GM12878 (cell line): ENCODE results near the gene SEPSECS. TPM values are rescaled to one million over a fixed set of nuclear protein-coding genes. Genes with fewer than 3 reads are reported as not detected.

Experiments
- ATF3 ChIP-seq: IDR thresholded peaks from 2 replicates; pipeline ENCODE4 v1.6.1; 2011; ENCODE audit warnings: low read depth, mild to moderate bottlenecking, low read length, moderate library complexity, borderline replicate concordance; ENCODE audit errors: extremely low read depth
- BCL11A ChIP-seq: IDR thresholded peaks from 2 replicates; pipeline ENCODE4 v1.6.1; 2011; ENCODE audit warnings: low read depth, low read length
- BCL3 ChIP-seq: IDR thresholded peaks from 2 replicates; pipeline ENCODE4 v1.6.1; 2011; ENCODE audit warnings: borderline replicate concordance, low read depth, mild to moderate bottlenecking, moderate library complexity, low read length; ENCODE audit not compliant: insufficient read depth, poor library complexity, severe bottlenecking
- CHD1 ChIP-seq: IDR thresholded peaks from 2 replicates; pipeline ENCODE4 v1.6.1; 2012; ENCODE audit warnings: low read depth, low read length, improper control_type of control experiment
- CHD2 ChIP-seq: IDR thresholded peaks from 2 replicates; pipeline ENCODE4 v1.6.1; 2011; ENCODE audit warnings: low read depth, low read length, improper control_type of control experiment, borderline replicate concordance
- KLF5 ChIP-seq: fragments of 450-650 bp; IDR thresholded peaks from 2 replicates; pipeline ENCODE4 v1.6.1; 2014; ENCODE audit warnings: mild to moderate bottlenecking; ENCODE audit not compliant: partially characterized antibody
- NFIC ChIP-seq: IDR thresholded peaks from 2 replicates; pipeline ENCODE4 v1.6.1; 2012; ENCODE audit warnings: low read depth, mild to moderate bottlenecking, inconsistent platforms, low read length, moderate library complexity
- NFYB ChIP-seq: IDR thresholded peaks from 2 replicates; pipeline ENCODE4 v1.6.1; 2011; ENCODE audit warnings: low read depth, mild to moderate bottlenecking, low read length, improper control_type of control experiment, moderate library complexity; ENCODE audit not compliant: insufficient read depth
- NR2C1 ChIP-seq: fragments of 450-650 bp; IDR thresholded peaks from 2 replicates; pipeline ENCODE4 v1.6.1; 2017; ENCODE audit warnings: antibody characterized with exemption, mild to moderate bottlenecking, moderate library complexity
- NR2C2 ChIP-seq: IDR thresholded peaks from 2 replicates; pipeline ENCODE4 v1.6.1; 2011; ENCODE audit warnings: borderline replicate concordance, low read depth; ENCODE audit not compliant: control insufficient read depth, insufficient read length
- NRF1 ChIP-seq: conservative IDR thresholded peaks from 2 replicates; pipeline ENCODE4 v1.6.1; 2011; ENCODE audit warnings: mild to moderate bottlenecking, low read depth, low read length, improper control_type of control experiment
- PAX5 ChIP-seq: IDR thresholded peaks from 2 replicates; pipeline ENCODE4 v1.6.1; 2011; ENCODE audit warnings: low read depth, low read length, borderline replicate concordance
- PBX3 ChIP-seq: IDR thresholded peaks from 2 replicates; pipeline ENCODE4 v1.6.1; 2011; ENCODE audit warnings: mild to moderate bottlenecking, low read depth, low read length, moderate library complexity; ENCODE audit not compliant: insufficient replicate concordance
- RCOR1 ChIP-seq: conservative IDR thresholded peaks from 2 replicates; pipeline ENCODE4 v1.6.1; 2012; ENCODE audit warnings: low read depth, low read length, improper control_type of control experiment
- RUNX3 ChIP-seq: IDR thresholded peaks from 2 replicates; pipeline ENCODE4 v1.6.1; 2012; ENCODE audit warnings: low read length, inconsistent platforms
- SIN3A ChIP-seq: IDR thresholded peaks from 2 replicates; pipeline ENCODE4 v1.6.1; 2012; ENCODE audit warnings: low read depth, low read length, improper control_type of control experiment
- SIX5 ChIP-seq: IDR thresholded peaks from 2 replicates; pipeline ENCODE4 v1.6.1; 2011; ENCODE audit warnings: mild to moderate bottlenecking, low read depth, low read length, moderate library complexity; ENCODE audit not compliant: severe bottlenecking
- SMAD5 ChIP-seq: IDR thresholded peaks from 2 replicates; pipeline ENCODE4 v1.6.1; 2016; ENCODE audit warnings: antibody characterized with exemption, low read depth
- SMARCA5 ChIP-seq: fragments of 450-650 bp; IDR thresholded peaks from 2 replicates; pipeline ENCODE4 v1.6.1; 2017; ENCODE audit warnings: mild to moderate bottlenecking
- SP1 ChIP-seq: IDR thresholded peaks from one replicate; pipeline ENCODE4 v1.6.1; 2011; ENCODE audit warnings: low read depth, low read length
- SREBF1 ChIP-seq: IDR thresholded peaks from 2 replicates; pipeline ENCODE4 v1.6.1; 2012; ENCODE audit warnings: mild to moderate bottlenecking, low read length
- STAT1 ChIP-seq: fragments of 450-650 bp; conservative IDR thresholded peaks from 2 replicates; pipeline ENCODE4 v1.6.1; 2014; ENCODE audit warnings: antibody characterized with exemption, mild to moderate bottlenecking
- TAF1 ChIP-seq: IDR thresholded peaks from 2 replicates; pipeline ENCODE4 v1.6.1; 2011; ENCODE audit warnings: mild to moderate bottlenecking, low read depth, low read length, borderline replicate concordance
- USF1 ChIP-seq: IDR thresholded peaks from 2 replicates; pipeline ENCODE4 v1.6.1; 2011; ENCODE audit warnings: borderline replicate concordance, low read depth, mild to moderate bottlenecking, moderate library complexity, mixed read lengths, low read length; ENCODE audit not compliant: insufficient read depth; ENCODE audit errors: extremely low read length
- YY1 ChIP-seq: IDR thresholded peaks from 2 replicates; pipeline ENCODE4 v1.6.1; 2011; ENCODE audit warnings: low read depth, mild to moderate bottlenecking, low read length
- ZNF24 ChIP-seq: fragments of 450-650 bp; IDR thresholded peaks from 2 replicates; pipeline ENCODE4 v1.6.1; 2017; ENCODE audit warnings: antibody characterized with exemption, mild to moderate bottlenecking
- polyA plus RNA-seq, 11 experiments: library from polyadenylated mRNA; depleted of rRNA in 4 of 11; unstranded in 6 of 11; stranded (reverse) in 5 of 11; fragments of >200 nt; fragmentation: Nextera tagmentation in 4 of 11; fragmentation: Illumina TruSeq in 1 of 11; extraction: Ambion mirVana in 4 of 11; extraction: Trizol in 1 of 11; gene quantifications; 1 replicate in 1 of 11; 2 replicates in 10 of 11; pipeline versions ENCODE4 v1.2.1 to v1.2.3, GENCODE V29; 2011 to 2016; ENCODE audit warnings: inconsistent platforms in 2 of 11, missing spikeins in 2 of 11, low read depth in 1 of 11
- total RNA-seq, 4 experiments: library from RNA; depleted of rRNA in 3 of 4; stranded (reverse); fragments of >200 nt in 3 of 4; fragmentation: Illumina TruSeq in 1 of 4; extraction: Trizol in 1 of 4; gene quantifications; 2 replicates each; pipeline versions ENCODE4 v1.2.1 to v1.2.3, GENCODE V29; 2013 to 2021

Gene SEPSECS
- total and polyA plus RNA-seq, 10 of the 15 experiments (the other 5 are each of a cell fraction or from before 2014, with no cell fraction given) = 2.8 to 15.8 (median 7.2) TPM

- TF ChIP-seq YY1 = peak; percentile 63
- no peak for TF ChIP-seq BCL3
- TF ChIP-seq CHD2 = 0 out of 2 replicates have a peak, but pooled peaks have one; percentile 56
- TF ChIP-seq ZNF24 = 0 out of 2 replicates have a peak, but pooled peaks have one; percentile 24
- peak; percentile 27 for TF ChIP-seq SP1
- no peak for TF ChIP-seq RCOR1
- no peak for TF ChIP-seq USF1
- TF ChIP-seq NFIC = 0 out of 2 replicates have a peak, but pooled peaks have one; percentile 8
- TF ChIP-seq CHD1 = no peak
- peak; percentile 91 for TF ChIP-seq NRF1
- TF ChIP-seq BCL11A = 0 out of 2 replicates have a peak, but pooled peaks have one; percentile 4
- TF ChIP-seq PAX5 = peak; percentile 13; the same call in 1 of the 2 replicates
- no peak for TF ChIP-seq SREBF1
- TF ChIP-seq NR2C1 = peak; percentile 82
- peak; percentile 77; the same call in 1 of the 2 replicates for TF ChIP-seq SIN3A
- no peak for TF ChIP-seq NR2C2
- peak; percentile 79 for TF ChIP-seq TAF1
- TF ChIP-seq NFYB = peak; percentile 56; the same call in 1 of the 2 replicates
- peak; percentile 34; the same call in 1 of the 2 replicates for TF ChIP-seq SMAD5
- no peak for TF ChIP-seq PBX3
- peak; percentile 53 for TF ChIP-seq RUNX3
- peak; percentile 21 for TF ChIP-seq SIX5
- no peak for TF ChIP-seq STAT1
- TF ChIP-seq KLF5 = peak; percentile 58
- no peak for TF ChIP-seq ATF3
- TF ChIP-seq SMARCA5 = peak; percentile 78; the same call in 1 of the 2 replicates
Observed at GRCh38 chr4:25159837-25160713, at the start of gene SEPSECS (continued).
